Measurements from ENCODE around the gene SFI1. TPM values are rescaled to one million over a fixed set of nuclear protein-coding genes. Genes with fewer than 3 reads are reported as not detected.

SFI1 gene
- total RNA-seq, 2 donors from 2014 or later, result 6.5 to 6.8 TPM

- Histone ChIP-seq H3K9me3 (no peaks in the 10 kb centered on the region), H3K27me3 (no peaks in the 10 kb centered on the region), H3K36me3 (no peaks in the 10 kb centered on the region), H3K27ac (peak overlapping the region; percentile 68 to 80), H3K4me1 (peaks cover 0 to 22% of the 10 kb centered on the region in 2 donors), H3K4me3 (peak overlapping the region in 1 of 2 donors; percentile 29)
- no peak for TF ChIP-seq CTCF (IDR thresholded peaks at IDR 0.05)
- no peak for DNase-seq (ENCODE audit: low spot score)
Observed at GRCh38 chr22:31637447-31637890, 141.1 kb downstream of the SFI1 start.

- TF ChIP-seq CTCF (IDR thresholded peaks at IDR 0.05), result no peak
Observed at GRCh38 chr22:31637891-31638618, 141.7 kb downstream of the SFI1 start.

GRCh38 chr22:31639436-31640039 is 143.2 kb downstream of the SFI1 start:
- Histone ChIP-seq H3K4me3 (no peak overlapping the region), H3K4me1 (peaks cover 0 to 22% of the 10 kb centered on the region in 2 donors), H3K27ac (no peak overlapping the region), H3K36me3 (no peaks in the 10 kb centered on the region), H3K9me3 (no peaks in the 10 kb centered on the region), H3K27me3 (no peaks in the 10 kb centered on the region)
- DNase-seq (ENCODE audit: low spot score), result no peak
- TF ChIP-seq CTCF (IDR thresholded peaks at IDR 0.05), result no peak

More at GRCh38 chr22:31637891-31638618, 141.7 kb downstream of the SFI1 start:
- Histone ChIP-seq H3K4me3 (peak overlapping the region in 1 of 2 donors; percentile 29), H3K36me3 (no peaks in the 10 kb centered on the region), H3K27ac (peak overlapping the region; percentile 68 to 80), H3K27me3 (no peaks in the 10 kb centered on the region), H3K4me1 (peaks cover 0 to 22% of the 10 kb centered on the region in 2 donors), H3K9me3 (no peaks in the 10 kb centered on the region)
- DNase-seq (ENCODE audit: low spot score), result no peak

GRCh38 chr22:31646186-31647019 is 150.1 kb downstream of the SFI1 start:
- Histone ChIP-seq H3K27ac (no peak overlapping the region), H3K36me3 (peaks cover 45% of the 10 kb centered on the region), H3K4me3 (no peak overlapping the region), H3K27me3 (no peaks in the 10 kb centered on the region), H3K4me1 (no peaks in the 10 kb centered on the region), H3K9me3 (no peaks in the 10 kb centered on the region)
- no peak for TF ChIP-seq CTCF (IDR thresholded peaks at IDR 0.05)
- no peak for DNase-seq (ENCODE audit: low spot score)

- TF ChIP-seq CTCF (IDR thresholded peaks at IDR 0.05), result no peak
- H3K27me3 ChIP-seq, result no peaks in the 10 kb centered on the region
- DNase-seq (ENCODE audit: low spot score), result no peak
- H3K9me3 ChIP-seq, result no peaks in the 10 kb centered on the region
- H3K4me3 ChIP-seq, result no peak overlapping the region
- no peaks in the 10 kb centered on the region for H3K4me1 ChIP-seq
- H3K27ac ChIP-seq, result no peak overlapping the region
- peaks cover 45% of the 10 kb centered on the region for H3K36me3 ChIP-seq
Observed at GRCh38 chr22:31647066-31647465, 150.7 kb downstream of the SFI1 start.

Measured in right atrium auricular region (tissue), 2 donors.